Neural cell (in vitro differentiated cells): ENCODE measurements around the gene ERC2.

Experiments
- CTCF ChIP-seq: fragments of 450-650 bp; IDR thresholded peaks from 2 replicates; pipeline ENCODE4 v1.5.1; 2014; ENCODE audit warnings: antibody characterized with exemption, mild to moderate bottlenecking, moderate library complexity; ENCODE audit not compliant: poor library complexity, severe bottlenecking
- EP300 ChIP-seq: fragments of 450-650 bp; conservative IDR thresholded peaks from 2 replicates; pipeline ENCODE4 v1.6.1; 2014; ENCODE audit warnings: antibody characterized with exemption, mild to moderate bottlenecking, moderate library complexity; ENCODE audit not compliant: poor library complexity, severe bottlenecking
- POLR2AphosphoS5 ChIP-seq: IDR thresholded peaks from 2 replicates; pipeline ENCODE4 v1.6.1; 2012
- RAD21 ChIP-seq: fragments of 450-650 bp; conservative IDR thresholded peaks from 2 replicates; pipeline ENCODE4 v1.6.1; 2014; ENCODE audit warnings: antibody characterized with exemption, mild to moderate bottlenecking, moderate library complexity
- REST ChIP-seq: IDR thresholded peaks from 2 replicates; pipeline ENCODE4 v1.6.1; 2012; ENCODE audit warnings: borderline replicate concordance
- TAF1 ChIP-seq: IDR thresholded peaks from 2 replicates; pipeline ENCODE4 v1.6.1; 2012; ENCODE audit warnings: low read depth

GRCh38 chr3:55818485-55818884 lies 649.8 kb downstream of the ERC2 start:
- no peak for TF ChIP-seq POLR2AphosphoS5
- TF ChIP-seq REST, result no peak
- no peak for TF ChIP-seq RAD21
- no peak for TF ChIP-seq TAF1
- TF ChIP-seq CTCF, result no peak
- no peak for TF ChIP-seq EP300
